SJSA1 (cell line): Measurements from ENCODE around the gene GABRB3. TPM values are rescaled to one million over a fixed set of nuclear protein-coding genes. Genes with fewer than 3 reads are reported as not detected.

ENCODE experiments used
- DNase-seq, 2 experiments: peaks; one replicate each; pipeline ENCODE4 v3.0.0-alpha.2; 2015 to 2020; ENCODE audit warnings: low spot score in 2 of 2, low read depth in 1 of 2
- H3K27ac ChIP-seq: fragments of 250-450 bp; sonication (Bioruptor Pico); 2 replicates; pipeline ENCODE4 v1.5.1; 2020; ENCODE audit warnings: mild to moderate bottlenecking, moderate library complexity
- H3K27me3 ChIP-seq: fragments of 250-450 bp; sonication (Bioruptor Pico); replicated peaks from 2 replicates; pipeline ENCODE4 v1.5.1; 2020; ENCODE audit warnings: mild to moderate bottlenecking, moderate library complexity
- H3K36me3 ChIP-seq: fragments of 250-450 bp; sonication (Bioruptor Pico); 2 replicates; pipeline ENCODE4 v1.5.1; 2020; ENCODE audit warnings: mild to moderate bottlenecking
- H3K4me1 ChIP-seq: fragments of 250-450 bp; sonication (Bioruptor Pico); replicated peaks from 2 replicates; pipeline ENCODE4 v1.6.1; 2021; ENCODE audit warnings: mild to moderate bottlenecking
- H3K4me3 ChIP-seq: fragments of 250-450 bp; sonication (Bioruptor Pico); 2 replicates; pipeline ENCODE4 v1.5.1; 2020; ENCODE audit warnings: mild to moderate bottlenecking
- H3K9me3 ChIP-seq: fragments of 250-450 bp; sonication (Bioruptor Pico); replicated peaks from 2 replicates; pipeline ENCODE4 v1.5.1; 2020; ENCODE audit warnings: mild to moderate bottlenecking
- total RNA-seq: library from RNA; depleted of rRNA; stranded (reverse); fragments of >200 nt; shearing (Covaris generic); gene quantifications from 2 replicates; pipeline ENCODE4 v1.2.3, GENCODE V29; 2014; rRNA removed

GABRB3 gene
- not detected in 2 replicates for total RNA-seq

GRCh38 chr15:26772154-26773066 is at the start of gene GABRB3:
Gene GABRB3, minus strand, starts transcription at chr15:26773066.
- no peaks in the 10 kb centered on the region for H3K9me3 ChIP-seq
- no peak for DNase-seq
- 0 out of 2 replicates have a peak, but pooled peaks cover 3% of the 10 kb centered on the region for H3K27me3 ChIP-seq
- H3K4me3 ChIP-seq, result no peak within 1 kb of the TSS
- no peaks in the 10 kb centered on the region for H3K36me3 ChIP-seq
- no peak within 1 kb of the TSS for H3K27ac ChIP-seq
- no peaks in the 10 kb centered on the region for H3K4me1 ChIP-seq

- no peak overlapping the region for H3K4me3 ChIP-seq
- no peaks in the 10 kb centered on the region for H3K36me3 ChIP-seq
- H3K4me1 ChIP-seq, result no peaks in the 10 kb centered on the region
- H3K27me3 ChIP-seq, result no peaks in the 10 kb centered on the region
- no peak for DNase-seq
- no peak overlapping the region for H3K27ac ChIP-seq
- peaks cover 2% of the 10 kb centered on the region; the same call in 1 of the 2 replicates for H3K9me3 ChIP-seq
Observed at GRCh38 chr15:26807517-26808427, 34.9 kb upstream of the GABRB3 start.

GRCh38 chr15:26806574-26806973 is 33.7 kb upstream of the GABRB3 start:
- no peak for DNase-seq
- H3K36me3 ChIP-seq, result no peaks in the 10 kb centered on the region
- H3K27ac ChIP-seq, result no peak overlapping the region
- H3K27me3 ChIP-seq, result no peaks in the 10 kb centered on the region
- H3K4me1 ChIP-seq, result no peaks in the 10 kb centered on the region
- H3K4me3 ChIP-seq, result no peak overlapping the region
- H3K9me3 ChIP-seq, result peaks cover 2% of the 10 kb centered on the region; the same call in 1 of the 2 replicates

- Histone ChIP-seq H3K36me3 (no peaks in the 10 kb centered on the region), H3K27ac (no peak overlapping the region), H3K9me3 (peaks cover 2% of the 10 kb centered on the region; the same call in 1 of the 2 replicates), H3K4me1 (no peaks in the 10 kb centered on the region), H3K27me3 (no peaks in the 10 kb centered on the region), H3K4me3 (no peak overlapping the region)
- no peak for DNase-seq
Observed at GRCh38 chr15:26806151-26806550, 33.3 kb upstream of the GABRB3 start.

- Histone ChIP-seq H3K27me3 (no peaks in the 10 kb centered on the region), H3K4me1 (no peaks in the 10 kb centered on the region), H3K9me3 (peaks cover 2% of the 10 kb centered on the region; the same call in 1 of the 2 replicates), H3K36me3 (no peaks in the 10 kb centered on the region), H3K27ac (no peak overlapping the region), H3K4me3 (no peak overlapping the region)
- DNase-seq, result no peak
Observed at GRCh38 chr15:26805470-26805869, 32.6 kb upstream of the GABRB3 start.

GRCh38 chr15:26804063-26804804 is 31.4 kb upstream of the GABRB3 start:
- no peaks in the 10 kb centered on the region for H3K4me1 ChIP-seq
- H3K36me3 ChIP-seq, result no peaks in the 10 kb centered on the region
- no peak overlapping the region for H3K4me3 ChIP-seq
- no peaks in the 10 kb centered on the region for H3K27me3 ChIP-seq
- DNase-seq, result no peak
- H3K27ac ChIP-seq, result no peak overlapping the region
- peaks cover 2% of the 10 kb centered on the region for H3K9me3 ChIP-seq

GRCh38 chr15:26790118-26790517 is 17.3 kb upstream of the GABRB3 start:
- Histone ChIP-seq H3K36me3 (no peaks in the 10 kb centered on the region), H3K27ac (no peak overlapping the region), H3K4me1 (no peaks in the 10 kb centered on the region), H3K9me3 (no peaks in the 10 kb centered on the region), H3K27me3 (no peaks in the 10 kb centered on the region), H3K4me3 (no peak overlapping the region)
- no peak for DNase-seq

- DNase-seq, result no peak
- H3K4me3 ChIP-seq, result no peak overlapping the region
- H3K36me3 ChIP-seq, result no peaks in the 10 kb centered on the region
- H3K27me3 ChIP-seq, result no peaks in the 10 kb centered on the region
- H3K4me1 ChIP-seq, result no peaks in the 10 kb centered on the region
- no peaks in the 10 kb centered on the region for H3K9me3 ChIP-seq
- no peak overlapping the region for H3K27ac ChIP-seq
Observed at GRCh38 chr15:26781816-26782215, 8.9 kb upstream of the GABRB3 start.

GRCh38 chr15:26773917-26774316 is 1.1 kb upstream of the GABRB3 start:
- no peaks in the 10 kb centered on the region for H3K36me3 ChIP-seq
- H3K27ac ChIP-seq, result no peak overlapping the region

GRCh38 chr15:26773067-26773877 is 406 bp upstream of the GABRB3 start:
- Histone ChIP-seq H3K4me3 (no peak overlapping the region), H3K27me3 (0 out of 2 replicates have a peak, but pooled peaks cover 3% of the 10 kb centered on the region), H3K36me3 (no peaks in the 10 kb centered on the region), H3K9me3 (no peaks in the 10 kb centered on the region), H3K4me1 (no peaks in the 10 kb centered on the region), H3K27ac (no peak overlapping the region)
- DNase-seq, result no peak

More at GRCh38 chr15:26773917-26774316, 1.1 kb upstream of the GABRB3 start:
- Histone ChIP-seq H3K4me3 (no peak overlapping the region), H3K27me3 (0 out of 2 replicates have a peak, but pooled peaks cover 3% of the 10 kb centered on the region), H3K9me3 (no peaks in the 10 kb centered on the region), H3K4me1 (no peaks in the 10 kb centered on the region)
- DNase-seq, result no peak

GRCh38 chr15:26771578-26772153 is 1.2 kb downstream of the GABRB3 start:
- Histone ChIP-seq H3K9me3 (no peaks in the 10 kb centered on the region), H3K4me1 (no peaks in the 10 kb centered on the region), H3K36me3 (no peaks in the 10 kb centered on the region), H3K27ac (no peak overlapping the region), H3K4me3 (no peak overlapping the region), H3K27me3 (0 out of 2 replicates have a peak, but pooled peaks cover 3% of the 10 kb centered on the region)
- no peak for DNase-seq

GRCh38 chr15:26771168-26771567 is 1.7 kb downstream of the GABRB3 start:
- Histone ChIP-seq H3K27me3 (0 out of 2 replicates have a peak, but pooled peaks cover 3% of the 10 kb centered on the region), H3K27ac (no peak overlapping the region), H3K4me1 (no peaks in the 10 kb centered on the region), H3K36me3 (no peaks in the 10 kb centered on the region), H3K9me3 (no peaks in the 10 kb centered on the region), H3K4me3 (no peak overlapping the region)
- no peak for DNase-seq
